ENCODE measurements around the gene IQSEC2.

DNA sequence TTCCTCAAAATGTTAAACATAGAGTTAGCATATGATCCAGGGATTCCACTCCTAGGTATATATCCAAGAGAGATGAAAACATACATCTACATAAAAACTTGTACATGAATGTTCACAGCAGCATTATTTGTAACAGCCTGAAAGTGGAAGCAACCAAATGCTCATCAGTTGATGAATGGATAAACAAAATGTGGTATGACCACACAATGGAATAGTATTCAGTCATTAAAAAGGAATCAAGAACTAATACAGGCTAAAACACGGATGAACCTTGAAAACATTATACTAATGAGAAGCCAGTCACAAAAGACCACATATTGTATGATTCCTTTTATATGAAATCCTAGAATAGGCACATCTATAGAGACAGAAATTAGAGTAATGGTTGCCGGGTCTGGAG, 42.7 kb upstream of the IQSEC2 start:
- TF ChIP-seq POLR2AphosphoS5 (IDR thresholded peaks at IDR 0.05; ENCODE audit: low read depth): no peak
- TF ChIP-seq, protein P1, sequence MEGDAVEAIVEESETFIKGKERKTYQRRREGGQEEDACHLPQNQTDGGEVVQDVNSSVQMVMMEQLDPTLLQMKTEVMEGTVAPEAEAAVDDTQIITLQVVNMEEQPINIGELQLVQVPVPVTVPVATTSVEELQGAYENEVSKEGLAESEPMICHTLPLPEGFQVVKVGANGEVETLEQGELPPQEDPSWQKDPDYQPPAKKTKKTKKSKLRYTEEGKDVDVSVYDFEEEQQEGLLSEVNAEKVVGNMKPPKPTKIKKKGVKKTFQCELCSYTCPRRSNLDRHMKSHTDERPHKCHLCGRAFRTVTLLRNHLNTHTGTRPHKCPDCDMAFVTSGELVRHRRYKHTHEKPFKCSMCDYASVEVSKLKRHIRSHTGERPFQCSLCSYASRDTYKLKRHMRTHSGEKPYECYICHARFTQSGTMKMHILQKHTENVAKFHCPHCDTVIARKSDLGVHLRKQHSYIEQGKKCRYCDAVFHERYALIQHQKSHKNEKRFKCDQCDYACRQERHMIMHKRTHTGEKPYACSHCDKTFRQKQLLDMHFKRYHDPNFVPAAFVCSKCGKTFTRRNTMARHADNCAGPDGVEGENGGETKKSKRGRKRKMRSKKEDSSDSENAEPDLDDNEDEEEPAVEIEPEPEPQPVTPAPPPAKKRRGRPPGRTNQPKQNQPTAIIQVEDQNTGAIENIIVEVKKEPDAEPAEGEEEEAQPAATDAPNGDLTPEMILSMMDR (IDR thresholded peaks at IDR 0.05; ENCODE audit: insufficient read depth, low read length): no peak

Data from HL-60 (cell line).